ENCODE results near the gene AFMID. TPM values are rescaled to one million over a fixed set of nuclear protein-coding genes. Genes with fewer than 3 reads are reported as not detected.

The AFMID gene
- total RNA-seq, 1 experiment from 2014 or later, result 30.4 TPM

DNA sequence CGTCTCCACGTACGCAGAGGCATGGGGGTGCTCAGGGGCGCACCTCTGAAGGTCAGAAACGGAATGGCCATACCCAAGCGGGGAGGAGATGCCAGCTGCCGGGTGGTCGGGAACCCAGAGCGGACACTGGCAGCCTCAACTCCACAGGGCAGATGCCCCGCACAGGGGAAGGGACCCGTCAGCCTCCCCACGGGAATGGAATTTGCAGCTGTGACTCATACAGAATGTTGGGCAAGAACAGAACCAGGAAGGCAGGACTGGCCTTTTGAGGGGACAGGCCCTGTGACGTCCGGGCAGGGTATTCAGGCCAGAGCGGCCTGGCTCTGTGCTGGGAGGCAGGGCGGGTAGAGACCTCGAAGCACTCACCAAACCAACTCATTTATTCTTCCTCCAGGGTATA, 7.8 kb upstream of the AFMID start:
- H3F3A ChIP-seq (ENCODE audit: insufficient read depth, low read depth), result peaks cover 6% of the 10 kb centered on the region; the same call in 1 of the 2 replicates
- no peaks in the 10 kb centered on the region for H3K4me1 ChIP-seq (replicated peaks; ENCODE audit: insufficient read depth)
- no peaks in the 10 kb centered on the region for H3K9me2 ChIP-seq (ENCODE audit: insufficient read depth)
- no peaks in the 10 kb centered on the region for H3K9me3 ChIP-seq (ENCODE audit: insufficient read depth, low read depth)
- no peak overlapping the region for H3K27ac ChIP-seq
- H3K4me3 ChIP-seq, result no peak overlapping the region
- intact Hi-C loops (cut with micrococcal nuclease; ENCODE audit: unreplicated experiment), result no loop called here
- DNase-seq, result peak; percentile 31 to 58
- H2AFZ ChIP-seq, result no peak overlapping the region
- no peak for TF ChIP-seq EZH2 (IDR thresholded peaks at IDR 0.05; ENCODE audit: low read depth)
- TF ChIP-seq CTCF (conservative IDR thresholded peaks at IDR 0.05), result no peak
- ChIA-PET POLR2A (ENCODE audit: unreplicated experiment) (interaction anchor here (0.6 kb wide), 1 partner anchor 191 kb away, joined by 3 read pairs; no protein-coding TSS in a partner anchor), CTCF (no interaction called here)
- no peak overlapping the region for H3K4me2 ChIP-seq
- no peaks in the 10 kb centered on the region for H3K79me2 ChIP-seq (ENCODE audit: low read depth)
- H3K27me3 ChIP-seq (ENCODE audit: insufficient read depth, low read depth), result no peaks in the 10 kb centered on the region
- no peaks in the 10 kb centered on the region for H3K36me3 ChIP-seq (ENCODE audit: low read depth)
- no TSS peak for BruUV-seq (replicated peaks)
- no peaks in the 10 kb centered on the region for H4K20me1 ChIP-seq (ENCODE audit: insufficient read depth)

DNA sequence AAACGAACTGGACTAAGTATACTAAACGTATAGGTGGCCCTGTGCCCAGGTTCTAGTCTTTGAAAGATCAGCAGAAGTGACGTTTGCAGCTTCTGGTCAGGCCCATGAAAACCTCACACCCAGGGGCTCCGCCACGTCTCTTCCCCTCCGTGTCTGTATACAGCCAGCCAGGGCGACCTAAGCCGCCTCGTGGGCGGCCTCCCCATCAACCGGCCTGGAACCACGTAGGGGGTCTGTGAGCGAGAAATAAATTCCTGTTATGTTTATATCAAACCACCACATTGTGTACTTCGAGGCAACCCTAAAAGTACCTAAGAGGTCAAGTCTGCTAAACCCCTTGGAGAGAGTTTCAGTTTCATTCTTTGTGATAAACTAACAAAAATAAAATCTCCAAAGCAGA, 7.1 kb upstream of the AFMID start:
- CTCF ChIA-PET, result no interaction called here

GRCh38 chr17:78180508-78180907, 6.7 kb upstream of the AFMID start:
- intact Hi-C loops (cut with micrococcal nuclease; ENCODE audit: unreplicated experiment), result no loop called here
- no peak for DNase-seq
- H3F3A ChIP-seq (ENCODE audit: insufficient read depth, low read depth), result peaks cover 6% of the 10 kb centered on the region; the same call in 1 of the 2 replicates
- POLR2A ChIA-PET (ENCODE audit: unreplicated experiment), result no interaction called here
- no peak overlapping the region for H3K27ac ChIP-seq
- BruUV-seq (replicated peaks), result no TSS peak
- H3K4me1 ChIP-seq (replicated peaks; ENCODE audit: insufficient read depth), result no peaks in the 10 kb centered on the region
- H3K9me2 ChIP-seq (ENCODE audit: insufficient read depth), result no peaks in the 10 kb centered on the region
- no peak overlapping the region for H3K4me2 ChIP-seq
- H3K27me3 ChIP-seq (ENCODE audit: insufficient read depth, low read depth), result no peaks in the 10 kb centered on the region
- TF ChIP-seq EZH2 (IDR thresholded peaks at IDR 0.05; ENCODE audit: low read depth) (no peak), CTCF (conservative IDR thresholded peaks at IDR 0.05) (no peak)
- 0 out of 2 replicates have a peak, but pooled peaks cover 1% of the 10 kb centered on the region for H3K79me2 ChIP-seq (ENCODE audit: low read depth)
- CTCF ChIA-PET, result no interaction called here
- no peak overlapping the region for H2AFZ ChIP-seq
- no peak overlapping the region for H3K4me3 ChIP-seq
- no peaks in the 10 kb centered on the region for H3K9me3 ChIP-seq (ENCODE audit: insufficient read depth, low read depth)
- H4K20me1 ChIP-seq (ENCODE audit: insufficient read depth), result no peaks in the 10 kb centered on the region
- no peaks in the 10 kb centered on the region for H3K36me3 ChIP-seq (ENCODE audit: low read depth)

More for the DNA sequence above, 7.1 kb upstream of the AFMID start:
- Histone ChIP-seq H4K20me1 (ENCODE audit: insufficient read depth) (no peaks in the 10 kb centered on the region), H3F3A (ENCODE audit: insufficient read depth, low read depth) (peaks cover 6% of the 10 kb centered on the region; the same call in 1 of the 2 replicates), H3K4me3 (no peak overlapping the region), H3K79me2 (ENCODE audit: low read depth) (no peaks in the 10 kb centered on the region), H3K27ac (no peak overlapping the region), H3K27me3 (ENCODE audit: insufficient read depth, low read depth) (no peaks in the 10 kb centered on the region), H3K9me2 (ENCODE audit: insufficient read depth) (no peaks in the 10 kb centered on the region), H3K36me3 (ENCODE audit: low read depth) (no peaks in the 10 kb centered on the region), H3K4me1 (replicated peaks; ENCODE audit: insufficient read depth) (no peaks in the 10 kb centered on the region), H3K9me3 (ENCODE audit: insufficient read depth, low read depth) (no peaks in the 10 kb centered on the region), H2AFZ (no peak overlapping the region), H3K4me2 (no peak overlapping the region)
- DNase-seq, result no peak
- no peak for TF ChIP-seq EZH2 (IDR thresholded peaks at IDR 0.05; ENCODE audit: low read depth)
- TF ChIP-seq CTCF (conservative IDR thresholded peaks at IDR 0.05), result no peak
- intact Hi-C loops (cut with micrococcal nuclease; ENCODE audit: unreplicated experiment), result no loop called here
- no TSS peak for BruUV-seq (replicated peaks)
- POLR2A ChIA-PET (ENCODE audit: unreplicated experiment), result interaction anchor here (0.6 kb wide), 1 partner anchor 190 kb away, joined by 3 read pairs; no protein-coding TSS in a partner anchor
